CD14-positive monocyte (primary cell): ENCODE results near the gene ME1. TPM values are rescaled to one million over a fixed set of nuclear protein-coding genes. Genes with fewer than 3 reads are reported as not detected.

Experiments
- DNase-seq, 3 donors: peaks; one replicate each; pipeline ENCODE4 v3.0.0-alpha.2; 2011 to 2022
- H2AFZ ChIP-seq: 2 replicates; pipeline ENCODE4 v1.6.0; 2012; ENCODE audit warnings: mild to moderate bottlenecking, low read depth, low read length, inconsistent platforms; ENCODE audit not compliant: insufficient read depth, poor library complexity, severe bottlenecking
- H3K27ac ChIP-seq, 2 donors: 1 replicate in 1 of 2; 2 replicates in 1 of 2; pipeline ENCODE4 v1.5.1; 2012 to 2013; ENCODE audit warnings: low read length in 2 of 2, control low read depth in 1 of 2, inconsistent platforms in 1 of 2, low read depth in 1 of 2, mild to moderate bottlenecking in 1 of 2
- H3K27me3 ChIP-seq, 2 donors: one replicate each; pipeline versions ENCODE4 v1.6.0 to v1.6.1; 2011 to 2013; ENCODE audit warnings: low read length in 2 of 2; ENCODE audit not compliant: control insufficient read depth in 2 of 2, insufficient read depth in 2 of 2
- H3K36me3 ChIP-seq, 2 donors: replicated peaks in 1 of 2; 1 replicate in 1 of 2; 2 replicates in 1 of 2; pipeline versions ENCODE4 v1.5.1 to v1.6.1; 2012 to 2013; ENCODE audit warnings: low read length in 2 of 2, control low read depth in 1 of 2, inconsistent platforms in 1 of 2, mild to moderate bottlenecking in 1 of 2; ENCODE audit not compliant: insufficient read depth in 2 of 2, control insufficient read depth in 1 of 2
- H3K4me1 ChIP-seq, 2 donors: 1 replicate in 1 of 2; 2 replicates in 1 of 2; pipeline versions ENCODE4 v1.5.1 to v1.6.1; 2012 to 2013; ENCODE audit warnings: low read length in 2 of 2, control low read depth in 1 of 2, inconsistent platforms in 1 of 2, mild to moderate bottlenecking in 1 of 2, moderate library complexity in 1 of 2; ENCODE audit not compliant: insufficient read depth in 2 of 2, control insufficient read depth in 1 of 2
- H3K4me2 ChIP-seq: replicated peaks from 2 replicates; pipeline ENCODE3; 2012; ENCODE audit warnings: low read length, moderate library complexity, mild to moderate bottlenecking; ENCODE audit not compliant: poor library complexity, severe bottlenecking; ENCODE audit errors: extremely low read depth
- H3K4me3 ChIP-seq, 3 experiments: fragments of 200-600 bp in 1 of 3; sonication (generic) in 1 of 3; replicated peaks in 1 of 3; 1 replicate in 2 of 3; 2 replicates in 1 of 3; pipeline ENCODE4 v1.5.1; 2011 to 2013; ENCODE audit warnings: low read length in 3 of 3, mild to moderate bottlenecking in 3 of 3, control low read depth in 2 of 3, low read depth in 2 of 3, inconsistent platforms in 1 of 3, moderate library complexity in 1 of 3
- H3K79me2 ChIP-seq: 2 replicates; pipeline ENCODE4 v1.6.0; 2012; ENCODE audit warnings: mild to moderate bottlenecking, control low read depth, inconsistent platforms, low read length, moderate library complexity; ENCODE audit not compliant: insufficient read depth
- H3K9ac ChIP-seq: 2 replicates; pipeline ENCODE4 v1.6.0; 2017; ENCODE audit warnings: low read length, mild to moderate bottlenecking; ENCODE audit not compliant: insufficient read depth, poor library complexity, severe bottlenecking
- H3K9me3 ChIP-seq, 2 donors: replicated peaks in 1 of 2; 1 replicate in 1 of 2; 2 replicates in 1 of 2; pipeline versions ENCODE4 v1.5.1 to v1.6.1; 2012 to 2013; ENCODE audit warnings: low read length in 2 of 2, control low read depth in 1 of 2; ENCODE audit not compliant: control insufficient read depth in 1 of 2, insufficient read depth in 1 of 2
- H4K20me1 ChIP-seq: 2 replicates; pipeline ENCODE4 v1.6.0; 2012; ENCODE audit warnings: mild to moderate bottlenecking, low read length, control low read depth, moderate library complexity; ENCODE audit not compliant: insufficient read depth
- H3K27ac Mint-ChIP-seq, 7 donors: one replicate each; pipeline ENCODE4 v1.8.0; 2020; ENCODE audit warnings: mild to moderate bottlenecking in 7 of 7, mixed read lengths in 7 of 7, moderate library complexity in 6 of 7, inconsistent platforms in 2 of 7
- H3K27me3 Mint-ChIP-seq, 3 donors: one replicate each; pipeline ENCODE4 v1.8.0; 2021 to 2022; ENCODE audit warnings: low read depth in 3 of 3, mild to moderate bottlenecking in 3 of 3, mixed read lengths in 3 of 3, moderate library complexity in 3 of 3, inconsistent platforms in 1 of 3
- H3K36me3 Mint-ChIP-seq, 2 donors: one replicate each; pipeline ENCODE4 v1.8.0; 2020; ENCODE audit warnings: mixed read lengths in 2 of 2, inconsistent platforms in 1 of 2, mild to moderate bottlenecking in 1 of 2
- H3K4me1 Mint-ChIP-seq: one replicate; pipeline ENCODE4 v1.8.0; 2020; ENCODE audit warnings: mild to moderate bottlenecking, mixed read lengths
- H3K4me3 Mint-ChIP-seq, 2 donors: one replicate each; pipeline ENCODE4 v1.8.0; 2020; ENCODE audit warnings: mild to moderate bottlenecking in 2 of 2, mixed read lengths in 2 of 2, moderate library complexity in 1 of 2
- H3K9me3 Mint-ChIP-seq, 7 donors: one replicate each; pipeline ENCODE4 v1.8.0; 2020 to 2022; ENCODE audit warnings: mixed read lengths in 7 of 7, mild to moderate bottlenecking in 6 of 7, moderate library complexity in 6 of 7, inconsistent platforms in 2 of 7
- WGBS: methylation state at CpG from one replicate; pipeline ENCODE4 v1.1.5; 2013; ENCODE audit warnings: missing lambda C conversion rate; ENCODE audit not compliant: insufficient coverage; 5-methylcytosine and 5-hydroxymethylcytosine counted together
- intact Hi-C, 2 donors: fragments of 100-400 bp; cut with micrococcal nuclease; formaldehyde crosslinking; loops; one replicate each; pipeline versions ENCODE4 v1.15.0 to v1.15.1; 2023
- polyA plus RNA-seq, 3 donors: library from polyadenylated mRNA; depleted of rRNA in 1 of 3; unstranded in 2 of 3; stranded (reverse) in 1 of 3; fragments of 300-500 nt in 2 of 3; fragments of >200 nt in 1 of 3; fragmentation: Illumina TruSeq in 2 of 3; gene quantifications; 1 replicate in 2 of 3; 2 replicates in 1 of 3; pipeline ENCODE4 v1.2.3, GENCODE V29; 2012 to 2021
- TF ChIP-seq, protein P1 (sequence below): fragments of 200-600 bp; IDR thresholded peaks from one replicate; pipeline ENCODE4 v1.8.0; 2022; ENCODE audit warnings: antibody characterized with exemption, mild to moderate bottlenecking

The ME1 gene
- polyA plus RNA-seq, 3 donors, result 1.3 to 4.0 (median 2.1) TPM

DNA sequence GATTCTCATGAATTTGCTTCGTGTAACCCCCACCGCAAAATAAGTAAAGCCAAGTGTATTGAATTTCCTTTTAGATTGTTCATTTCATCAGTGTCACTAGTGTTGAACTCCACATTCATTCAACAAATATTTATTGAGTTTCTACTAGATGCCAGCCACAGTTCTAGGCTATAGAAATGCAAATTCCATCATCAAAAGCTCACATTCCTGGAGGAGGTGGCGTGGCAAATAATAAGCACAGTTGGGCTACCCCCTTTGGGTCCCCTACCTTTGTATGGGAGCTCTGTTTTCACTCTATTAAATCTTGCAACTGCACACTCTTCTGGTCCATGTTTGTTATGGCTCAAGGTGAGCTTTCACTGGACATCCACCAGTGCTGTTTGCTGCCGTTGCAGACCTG is 12.7 kb upstream of the ME1 start:
- Histone ChIP-seq H3K79me2 (no peaks in the 10 kb centered on the region), H4K20me1 (no peaks in the 10 kb centered on the region), H3K27ac (no peak overlapping the region), H3K9ac (no peak overlapping the region), H3K4me3 (peak overlapping the region in 1 of 3 experiments; percentile 69), H3K4me2 (peak overlapping the region; percentile 56), H3K9me3 (no peaks in the 10 kb centered on the region), H3K4me1 (peaks cover 15 to 24% of the 10 kb centered on the region in 2 donors), H2AFZ (peak overlapping the region; percentile 76), H3K27me3 (peaks cover 12 to 13% of the 10 kb centered on the region in 2 donors), H3K36me3 (no peaks in the 10 kb centered on the region)
- 88% methylated on average over 1 of the region's 4 CpGs for WGBS
- no peaks in the 10 kb centered on the region for H3K36me3 Mint-ChIP-seq
- H3K4me1 Mint-ChIP-seq, result peaks cover 25% of the 10 kb centered on the region
- H3K27ac Mint-ChIP-seq, result peak overlapping the region in 1 of 7 donors; percentile 48
- peaks cover 0 to 2% (median 0%) of the 10 kb centered on the region in 7 donors for H3K9me3 Mint-ChIP-seq
- H3K4me3 Mint-ChIP-seq, result peak overlapping the region in 1 of 2 donors; percentile 91
- TF ChIP-seq, protein P1, sequence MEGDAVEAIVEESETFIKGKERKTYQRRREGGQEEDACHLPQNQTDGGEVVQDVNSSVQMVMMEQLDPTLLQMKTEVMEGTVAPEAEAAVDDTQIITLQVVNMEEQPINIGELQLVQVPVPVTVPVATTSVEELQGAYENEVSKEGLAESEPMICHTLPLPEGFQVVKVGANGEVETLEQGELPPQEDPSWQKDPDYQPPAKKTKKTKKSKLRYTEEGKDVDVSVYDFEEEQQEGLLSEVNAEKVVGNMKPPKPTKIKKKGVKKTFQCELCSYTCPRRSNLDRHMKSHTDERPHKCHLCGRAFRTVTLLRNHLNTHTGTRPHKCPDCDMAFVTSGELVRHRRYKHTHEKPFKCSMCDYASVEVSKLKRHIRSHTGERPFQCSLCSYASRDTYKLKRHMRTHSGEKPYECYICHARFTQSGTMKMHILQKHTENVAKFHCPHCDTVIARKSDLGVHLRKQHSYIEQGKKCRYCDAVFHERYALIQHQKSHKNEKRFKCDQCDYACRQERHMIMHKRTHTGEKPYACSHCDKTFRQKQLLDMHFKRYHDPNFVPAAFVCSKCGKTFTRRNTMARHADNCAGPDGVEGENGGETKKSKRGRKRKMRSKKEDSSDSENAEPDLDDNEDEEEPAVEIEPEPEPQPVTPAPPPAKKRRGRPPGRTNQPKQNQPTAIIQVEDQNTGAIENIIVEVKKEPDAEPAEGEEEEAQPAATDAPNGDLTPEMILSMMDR, result no peak
- intact Hi-C loops, result no loop called here
- DNase-seq, result no peak
- peaks cover 25 to 41% (median 27%) of the 10 kb centered on the region in 3 donors for H3K27me3 Mint-ChIP-seq

DNA sequence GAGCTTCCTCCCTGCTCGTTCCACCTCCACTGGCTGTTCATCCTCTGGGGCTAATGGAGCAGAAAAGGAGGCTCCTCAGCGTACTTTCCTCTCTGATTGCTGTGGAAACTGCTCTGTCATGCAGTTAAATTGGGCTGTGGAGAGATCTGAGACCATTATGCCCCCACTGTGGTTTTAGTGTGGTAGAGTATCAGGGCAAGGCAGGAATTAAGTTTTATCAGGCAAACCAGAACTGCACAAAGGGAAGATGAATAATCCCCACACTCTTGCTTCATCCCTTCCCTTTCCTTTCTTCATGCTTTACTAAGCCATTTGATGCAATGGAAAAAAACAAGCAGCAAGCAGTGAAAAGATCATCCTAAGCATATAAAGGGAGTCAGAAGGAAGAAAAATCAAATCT is 11.9 kb upstream of the ME1 start:
- no peak overlapping the region for H2AFZ ChIP-seq
- WGBS, result no CpG with 5 or more reads among the region's 2 CpGs

More for the DNA sequence above, 11.9 kb upstream of the ME1 start:
- DNase-seq, result peak; percentile 17 to 46 (median 45)
- Histone ChIP-seq H3K4me3 (peak overlapping the region in 1 of 3 experiments; percentile 35), H4K20me1 (no peaks in the 10 kb centered on the region), H3K4me2 (peak overlapping the region; percentile 55), H3K79me2 (no peaks in the 10 kb centered on the region), H3K9ac (no peak overlapping the region), H3K36me3 (no peaks in the 10 kb centered on the region), H3K27ac (peak overlapping the region in 1 of 2 donors; percentile 23), H3K9me3 (no peaks in the 10 kb centered on the region), H3K27me3 (peaks cover 13 to 20% of the 10 kb centered on the region in 2 donors), H3K4me1 (peaks cover 15 to 24% of the 10 kb centered on the region in 2 donors)
- intact Hi-C loops, result no loop called here
- Mint-ChIP-seq H3K27ac (peak overlapping the region in 3 of 7 donors; percentile 61 to 73 (median 64)), H3K36me3 (no peaks in the 10 kb centered on the region), H3K4me3 (peak overlapping the region in 1 of 2 donors; percentile 80), H3K9me3 (peaks cover 0 to 2% (median 0%) of the 10 kb centered on the region in 7 donors), H3K27me3 (peaks cover 26 to 40% (median 31%) of the 10 kb centered on the region in 3 donors), H3K4me1 (peaks cover 25% of the 10 kb centered on the region)
- TF ChIP-seq, protein P1, result no peak
